ENCODE results near the gene RBM18.

DNA sequence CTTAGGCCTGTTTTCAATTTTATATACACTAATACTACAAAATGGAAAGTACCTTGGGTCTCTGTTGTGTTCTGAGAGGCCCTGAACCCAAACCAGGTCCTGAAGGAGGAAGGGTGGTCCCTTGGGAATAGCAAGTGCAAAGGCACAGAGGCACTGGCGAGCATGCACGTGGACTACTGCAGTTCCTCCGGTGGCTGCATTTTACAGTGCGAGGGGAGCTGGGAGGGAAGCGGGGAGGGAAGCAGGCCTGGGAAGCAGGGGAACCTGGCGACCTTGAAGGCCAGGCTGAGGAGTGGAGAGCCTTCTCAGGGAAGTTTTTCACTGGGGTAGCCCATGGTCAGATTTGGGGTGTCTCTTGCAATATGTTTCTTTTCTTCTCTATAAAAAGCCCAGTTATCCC is 71.0 kb downstream of the RBM18 start:
- TF ChIP-seq, protein P1, sequence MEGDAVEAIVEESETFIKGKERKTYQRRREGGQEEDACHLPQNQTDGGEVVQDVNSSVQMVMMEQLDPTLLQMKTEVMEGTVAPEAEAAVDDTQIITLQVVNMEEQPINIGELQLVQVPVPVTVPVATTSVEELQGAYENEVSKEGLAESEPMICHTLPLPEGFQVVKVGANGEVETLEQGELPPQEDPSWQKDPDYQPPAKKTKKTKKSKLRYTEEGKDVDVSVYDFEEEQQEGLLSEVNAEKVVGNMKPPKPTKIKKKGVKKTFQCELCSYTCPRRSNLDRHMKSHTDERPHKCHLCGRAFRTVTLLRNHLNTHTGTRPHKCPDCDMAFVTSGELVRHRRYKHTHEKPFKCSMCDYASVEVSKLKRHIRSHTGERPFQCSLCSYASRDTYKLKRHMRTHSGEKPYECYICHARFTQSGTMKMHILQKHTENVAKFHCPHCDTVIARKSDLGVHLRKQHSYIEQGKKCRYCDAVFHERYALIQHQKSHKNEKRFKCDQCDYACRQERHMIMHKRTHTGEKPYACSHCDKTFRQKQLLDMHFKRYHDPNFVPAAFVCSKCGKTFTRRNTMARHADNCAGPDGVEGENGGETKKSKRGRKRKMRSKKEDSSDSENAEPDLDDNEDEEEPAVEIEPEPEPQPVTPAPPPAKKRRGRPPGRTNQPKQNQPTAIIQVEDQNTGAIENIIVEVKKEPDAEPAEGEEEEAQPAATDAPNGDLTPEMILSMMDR (IDR thresholded peaks at IDR 0.05): no peak
- no peak for TF ChIP-seq EZH2 (IDR thresholded peaks at IDR 0.05; ENCODE audit: borderline replicate concordance, insufficient read depth, low read depth, low read length, poor library complexity, severe bottlenecking)
